ENCODE data around the gene RIMBP2. TPM values are rescaled to one million over a fixed set of nuclear protein-coding genes. Genes with fewer than 3 reads are reported as not detected.

Gene RIMBP2
- total RNA-seq, 2 experiments from 2014 or later, result not detected

GRCh38 chr12:130434560-130434959 lies 281.5 kb downstream of the RIMBP2 start:
- Histone ChIP-seq H3K9me3 (ENCODE audit: control insufficient read depth in 1 of 2, insufficient read depth in 1 of 2, low read length in 2 of 2) (peaks cover 0 to 49% of the 10 kb centered on the region in 2 experiments), H3K27me3 (ENCODE audit: control insufficient read depth in 1 of 2, insufficient read depth in 2 of 2, low read length in 2 of 2) (no peaks in the 10 kb centered on the region), H3K27ac (ENCODE audit: low read depth in 1 of 2, low read length in 2 of 2) (no peak overlapping the region), H3K4me3 (ENCODE audit: low read length) (no peak overlapping the region), H3K4me1 (ENCODE audit: insufficient read depth, low read length) (no peaks in the 10 kb centered on the region), H3K36me3 (ENCODE audit: insufficient read depth, low read length) (no peaks in the 10 kb centered on the region)
- Mint-ChIP-seq H3K27me3 (no peaks in the 10 kb centered on the region), H3K4me1 (ENCODE audit: low read depth) (no peaks in the 10 kb centered on the region), H3K4me3 (no peak overlapping the region), H3K9me3 (peaks cover 2% of the 10 kb centered on the region), H3K36me3 (ENCODE audit: low read depth) (no peaks in the 10 kb centered on the region), H3K27ac (no peak overlapping the region)
- POLR2A ChIA-PET, result no interaction called here
- TF ChIP-seq CTCF (IDR thresholded peaks at IDR 0.05), result no peak
- CTCF ChIA-PET, result no interaction called here
- DNase-seq (no peak), ATAC-seq (ENCODE audit: poor library complexity) (no peak)
- intact Hi-C loops (cut with DNase I, micrococcal nuclease), result no loop called here

GRCh38 chr12:130433834-130434233 lies 282.3 kb downstream of the RIMBP2 start:
- CTCF ChIA-PET, result no interaction called here
- H3K27me3 ChIP-seq (ENCODE audit: control insufficient read depth in 1 of 2, insufficient read depth in 2 of 2, low read length in 2 of 2), result no peaks in the 10 kb centered on the region

GRCh38 chr12:130433411-130433810 lies 282.7 kb downstream of the RIMBP2 start:
- TF ChIP-seq CTCF (IDR thresholded peaks at IDR 0.05), result no peak
- Histone ChIP-seq H3K4me3 (ENCODE audit: low read length) (no peak overlapping the region), H3K27me3 (ENCODE audit: control insufficient read depth in 1 of 2, insufficient read depth in 2 of 2, low read length in 2 of 2) (no peaks in the 10 kb centered on the region), H3K36me3 (ENCODE audit: insufficient read depth, low read length) (no peaks in the 10 kb centered on the region), H3K4me1 (ENCODE audit: insufficient read depth, low read length) (no peaks in the 10 kb centered on the region), H3K9me3 (ENCODE audit: control insufficient read depth in 1 of 2, insufficient read depth in 1 of 2, low read length in 2 of 2) (peaks cover 0 to 41% of the 10 kb centered on the region in 2 experiments), H3K27ac (ENCODE audit: low read depth in 1 of 2, low read length in 2 of 2) (no peak overlapping the region)
- Mint-ChIP-seq H3K9me3 (no peaks in the 10 kb centered on the region), H3K4me3 (no peak overlapping the region), H3K27ac (no peak overlapping the region), H3K27me3 (no peaks in the 10 kb centered on the region), H3K4me1 (ENCODE audit: low read depth) (no peaks in the 10 kb centered on the region), H3K36me3 (ENCODE audit: low read depth) (no peaks in the 10 kb centered on the region)
- intact Hi-C loops (cut with DNase I, micrococcal nuclease), result no loop called here
- ATAC-seq (ENCODE audit: poor library complexity) (no peak), DNase-seq (no peak)
- ChIA-PET CTCF (no interaction called here), POLR2A (no interaction called here)

More at GRCh38 chr12:130433834-130434233, 282.3 kb downstream of the RIMBP2 start:
- Mint-ChIP-seq H3K36me3 (ENCODE audit: low read depth) (no peaks in the 10 kb centered on the region), H3K27ac (no peak overlapping the region), H3K27me3 (no peaks in the 10 kb centered on the region), H3K4me3 (no peak overlapping the region), H3K9me3 (no peaks in the 10 kb centered on the region), H3K4me1 (ENCODE audit: low read depth) (no peaks in the 10 kb centered on the region)
- Histone ChIP-seq H3K4me3 (ENCODE audit: low read length) (no peak overlapping the region), H3K9me3 (ENCODE audit: control insufficient read depth in 1 of 2, insufficient read depth in 1 of 2, low read length in 2 of 2) (peaks cover 0 to 45% of the 10 kb centered on the region in 2 experiments), H3K4me1 (ENCODE audit: insufficient read depth, low read length) (no peaks in the 10 kb centered on the region), H3K27ac (ENCODE audit: low read depth in 1 of 2, low read length in 2 of 2) (no peak overlapping the region), H3K36me3 (ENCODE audit: insufficient read depth, low read length) (no peaks in the 10 kb centered on the region)
- intact Hi-C loops (cut with DNase I, micrococcal nuclease), result no loop called here
- POLR2A ChIA-PET, result no interaction called here
- no peak for DNase-seq
- no peak for ATAC-seq (ENCODE audit: poor library complexity)
- no peak for TF ChIP-seq CTCF (IDR thresholded peaks at IDR 0.05)
